ENCODE data around the gene RIMBP2. TPM values are rescaled to one million over a fixed set of nuclear protein-coding genes. Genes with fewer than 3 reads are reported as not detected.

The RIMBP2 gene
- total and polyA plus RNA-seq, 11 donors, result 2.1 TPM; not detected in 10

DNA sequence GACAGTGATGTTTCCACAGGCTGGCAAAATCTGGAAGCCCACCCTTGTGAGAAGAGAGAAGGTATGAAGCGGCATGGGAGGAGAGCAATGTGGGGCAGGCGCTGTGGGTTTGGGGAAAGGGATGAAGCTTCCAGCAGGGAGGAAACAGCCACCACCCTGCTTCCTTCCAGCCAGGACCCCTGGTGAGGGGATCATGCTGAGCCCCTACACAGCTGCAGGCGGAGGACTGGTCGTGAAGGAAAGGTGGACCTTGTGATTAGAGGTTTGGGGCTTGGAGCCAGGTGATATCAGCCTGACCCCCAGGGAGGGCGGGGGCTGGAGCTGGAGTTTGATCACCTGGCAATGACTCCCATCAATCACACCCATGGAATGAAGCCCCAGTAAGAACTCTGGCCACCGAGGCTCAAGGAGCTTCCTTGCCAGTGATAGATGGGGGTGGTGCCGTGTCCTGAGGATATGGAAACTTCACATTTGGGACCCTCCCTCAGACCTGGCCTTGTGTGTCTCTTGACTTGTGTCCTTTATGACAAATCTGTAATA lies 48.6 kb downstream of the RIMBP2 start:
- Histone ChIP-seq H3K27ac (no peak overlapping the region), H3K36me3 (no peaks in the 10 kb centered on the region), H3K27me3 (peaks cover 0 to 7% (median 0%) of the 10 kb centered on the region in 9 donors), H3K4me1 (no peaks in the 10 kb centered on the region), H3K4me3 (no peak overlapping the region), H3K9me3 (peaks cover 0 to 12% (median 0%) of the 10 kb centered on the region in 12 donors)
- DNase-seq (no peak), ATAC-seq (no peak)
- WGBS, 4 donors, result 79 to 83% (median 80%) methylated on average over 5 to 7 of the region's 7 CpGs
- intact Hi-C loops (cut with DNase I), result no loop called here
- no peak for TF ChIP-seq POLR2A (IDR thresholded peaks at IDR 0.05)
- TF ChIP-seq, protein P1, sequence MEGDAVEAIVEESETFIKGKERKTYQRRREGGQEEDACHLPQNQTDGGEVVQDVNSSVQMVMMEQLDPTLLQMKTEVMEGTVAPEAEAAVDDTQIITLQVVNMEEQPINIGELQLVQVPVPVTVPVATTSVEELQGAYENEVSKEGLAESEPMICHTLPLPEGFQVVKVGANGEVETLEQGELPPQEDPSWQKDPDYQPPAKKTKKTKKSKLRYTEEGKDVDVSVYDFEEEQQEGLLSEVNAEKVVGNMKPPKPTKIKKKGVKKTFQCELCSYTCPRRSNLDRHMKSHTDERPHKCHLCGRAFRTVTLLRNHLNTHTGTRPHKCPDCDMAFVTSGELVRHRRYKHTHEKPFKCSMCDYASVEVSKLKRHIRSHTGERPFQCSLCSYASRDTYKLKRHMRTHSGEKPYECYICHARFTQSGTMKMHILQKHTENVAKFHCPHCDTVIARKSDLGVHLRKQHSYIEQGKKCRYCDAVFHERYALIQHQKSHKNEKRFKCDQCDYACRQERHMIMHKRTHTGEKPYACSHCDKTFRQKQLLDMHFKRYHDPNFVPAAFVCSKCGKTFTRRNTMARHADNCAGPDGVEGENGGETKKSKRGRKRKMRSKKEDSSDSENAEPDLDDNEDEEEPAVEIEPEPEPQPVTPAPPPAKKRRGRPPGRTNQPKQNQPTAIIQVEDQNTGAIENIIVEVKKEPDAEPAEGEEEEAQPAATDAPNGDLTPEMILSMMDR (IDR thresholded peaks at IDR 0.05), result no peak

- H3K27ac ChIP-seq, result no peak overlapping the region
- WGBS, 4 donors, result 70 to 80% (median 75%) methylated on average over 1 of the region's 1 CpG
- H3K4me3 ChIP-seq, result no peak overlapping the region
- TF ChIP-seq, protein P1 (IDR thresholded peaks at IDR 0.05), result no peak
- no peak for TF ChIP-seq POLR2A (IDR thresholded peaks at IDR 0.05)
- intact Hi-C loops (cut with DNase I), result no loop called here
- peaks cover 0 to 10% (median 0%) of the 10 kb centered on the region in 9 donors for H3K27me3 ChIP-seq
- DNase-seq (no peak), ATAC-seq (no peak)
- no peaks in the 10 kb centered on the region for H3K36me3 ChIP-seq
- peaks cover 0 to 12% (median 0%) of the 10 kb centered on the region in 12 donors for H3K9me3 ChIP-seq
- H3K4me1 ChIP-seq, result no peaks in the 10 kb centered on the region
Measured at GRCh38 chr12:130666645-130667044, 49.5 kb downstream of the RIMBP2 start.

- intact Hi-C loops (cut with DNase I), result no loop called here
- no peak overlapping the region for H3K4me3 ChIP-seq
- H3K36me3 ChIP-seq, result no peaks in the 10 kb centered on the region
- TF ChIP-seq, protein P1 (IDR thresholded peaks at IDR 0.05), result no peak
- no peak for TF ChIP-seq POLR2A (IDR thresholded peaks at IDR 0.05)
- peaks cover 0 to 9% (median 0%) of the 10 kb centered on the region in 9 donors for H3K27me3 ChIP-seq
- H3K4me1 ChIP-seq, result no peaks in the 10 kb centered on the region
- H3K27ac ChIP-seq, result no peak overlapping the region
- ATAC-seq (no peak), DNase-seq (no peak)
- peaks cover 0 to 12% (median 0%) of the 10 kb centered on the region in 12 donors for H3K9me3 ChIP-seq
- WGBS, 4 donors, result 28 to 36% (median 32%) methylated on average over 3 of the region's 3 CpGs
Measured at GRCh38 chr12:130665753-130666152, 50.3 kb downstream of the RIMBP2 start.

GRCh38 chr12:130664772-130665171 lies 51.3 kb downstream of the RIMBP2 start:
- H3K4me1 ChIP-seq, result no peaks in the 10 kb centered on the region
- no peak overlapping the region for H3K27ac ChIP-seq
- H3K27me3 ChIP-seq, result peaks cover 0 to 6% (median 0%) of the 10 kb centered on the region in 9 donors
- DNase-seq (no peak), ATAC-seq (no peak)
- TF ChIP-seq POLR2A (IDR thresholded peaks at IDR 0.05), result no peak
- TF ChIP-seq, protein P1 (IDR thresholded peaks at IDR 0.05), result no peak
- H3K9me3 ChIP-seq, result peaks cover 0 to 12% (median 0%) of the 10 kb centered on the region in 12 donors
- H3K36me3 ChIP-seq, result no peaks in the 10 kb centered on the region
- no peak overlapping the region for H3K4me3 ChIP-seq
- WGBS, 4 donors, result 73 to 90% (median 85%) methylated on average over 8 of the region's 8 CpGs
- intact Hi-C loops (cut with DNase I), result no loop called here
